IMR-90 (cell line): ENCODE data around the gene PPP1R2.

Experiments used
- BHLHE40 ChIP-seq: fragments of 150-350 bp; IDR thresholded peaks from 2 replicates; pipeline ENCODE4 v1.6.1; 2016; ENCODE audit warnings: mild to moderate bottlenecking, low read depth, low read length
- CEBPB ChIP-seq: IDR thresholded peaks from 2 replicates; pipeline ENCODE4 v1.6.1; 2012; ENCODE audit warnings: low read depth, low read length, improper control_type of control experiment
- MAFK ChIP-seq: IDR thresholded peaks from 2 replicates; pipeline ENCODE4 v1.6.1; 2012; ENCODE audit warnings: low read depth, low read length, improper control_type of control experiment
- MAZ ChIP-seq: IDR thresholded peaks from 2 replicates; pipeline ENCODE4 v1.6.1; 2012; ENCODE audit warnings: low read depth, mild to moderate bottlenecking, low read length, improper control_type of control experiment, moderate library complexity, borderline replicate concordance
- MXI1 ChIP-seq: IDR thresholded peaks from 2 replicates; pipeline ENCODE4 v1.6.1; 2012; ENCODE audit warnings: low read depth, mild to moderate bottlenecking, low read length, moderate library complexity, borderline replicate concordance
- NFE2L2 ChIP-seq: fragments of 150-350 bp; IDR thresholded peaks from 2 replicates; pipeline ENCODE4 v1.6.1; 2016; ENCODE audit warnings: low read depth, mild to moderate bottlenecking, low read length
- POLR2A ChIP-seq: IDR thresholded peaks from 2 replicates; pipeline ENCODE4 v1.6.1; 2012; ENCODE audit warnings: mild to moderate bottlenecking, low read depth, low read length
- RAD21 ChIP-seq: IDR thresholded peaks from 2 replicates; pipeline ENCODE4 v1.6.1; 2012; ENCODE audit warnings: low read length, improper control_type of control experiment
- RCOR1 ChIP-seq: IDR thresholded peaks from 2 replicates; pipeline ENCODE4 v1.6.1; 2012; ENCODE audit warnings: mild to moderate bottlenecking, low read length, improper control_type of control experiment; ENCODE audit not compliant: insufficient replicate concordance
- RFX5 ChIP-seq: IDR thresholded peaks from 2 replicates; pipeline ENCODE4 v1.8.0; 2012; ENCODE audit warnings: low read depth, mild to moderate bottlenecking, low read length, moderate library complexity
- SMC3 ChIP-seq: fragments of 150-350 bp; IDR thresholded peaks from 2 replicates; pipeline ENCODE4 v1.6.1; 2016; ENCODE audit warnings: low read depth, mild to moderate bottlenecking, antibody characterized with exemption, low read length, moderate library complexity
- TF ChIP-seq, protein P1 (sequence below): conservative IDR thresholded peaks from 2 replicates; pipeline ENCODE4 v1.5.1; 2012; ENCODE audit warnings: mild to moderate bottlenecking, low read depth, low read length, improper control_type of control experiment
- TF ChIP-seq, protein P2 (sequence below): fragments of 150-350 bp; IDR thresholded peaks from 2 replicates; pipeline ENCODE4 v1.6.1; 2017; ENCODE audit warnings: mild to moderate bottlenecking, antibody characterized with exemption, low read length, low read depth
- TF ChIP-seq, protein P3 (sequence below): fragments of 150-350 bp; IDR thresholded peaks from 2 replicates; pipeline ENCODE4 v1.6.1; 2016; ENCODE audit warnings: low read depth, mild to moderate bottlenecking, low read length, moderate library complexity, borderline replicate concordance

DNA sequence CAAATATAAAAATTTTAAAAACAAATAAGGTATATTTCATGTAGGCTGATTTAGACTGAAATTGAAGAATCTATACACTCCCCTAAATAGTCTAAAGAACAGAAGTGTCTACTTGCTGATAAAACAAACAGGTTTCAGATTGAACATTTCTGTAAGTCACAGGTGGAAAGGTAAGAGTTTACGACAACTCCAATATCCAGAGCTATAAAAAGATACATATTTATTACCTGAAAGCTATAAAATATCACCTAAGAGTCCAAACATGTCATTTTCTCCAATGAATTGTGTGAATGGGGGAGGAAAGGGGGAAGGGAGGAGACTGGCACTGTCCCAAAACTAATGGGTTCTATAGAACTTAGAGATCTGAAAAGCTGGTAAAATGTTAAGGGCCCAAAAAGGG, 26.1 kb downstream of the PPP1R2 start:
- TF ChIP-seq SMC3 (no peak), BHLHE40 (no peak), POLR2A (no peak), MAZ (no peak), CEBPB (no peak), RFX5 (no peak), RAD21 (no peak), NFE2L2 (no peak), RCOR1 (no peak), MXI1 (no peak), MAFK (no peak)
- TF ChIP-seq, protein P1, sequence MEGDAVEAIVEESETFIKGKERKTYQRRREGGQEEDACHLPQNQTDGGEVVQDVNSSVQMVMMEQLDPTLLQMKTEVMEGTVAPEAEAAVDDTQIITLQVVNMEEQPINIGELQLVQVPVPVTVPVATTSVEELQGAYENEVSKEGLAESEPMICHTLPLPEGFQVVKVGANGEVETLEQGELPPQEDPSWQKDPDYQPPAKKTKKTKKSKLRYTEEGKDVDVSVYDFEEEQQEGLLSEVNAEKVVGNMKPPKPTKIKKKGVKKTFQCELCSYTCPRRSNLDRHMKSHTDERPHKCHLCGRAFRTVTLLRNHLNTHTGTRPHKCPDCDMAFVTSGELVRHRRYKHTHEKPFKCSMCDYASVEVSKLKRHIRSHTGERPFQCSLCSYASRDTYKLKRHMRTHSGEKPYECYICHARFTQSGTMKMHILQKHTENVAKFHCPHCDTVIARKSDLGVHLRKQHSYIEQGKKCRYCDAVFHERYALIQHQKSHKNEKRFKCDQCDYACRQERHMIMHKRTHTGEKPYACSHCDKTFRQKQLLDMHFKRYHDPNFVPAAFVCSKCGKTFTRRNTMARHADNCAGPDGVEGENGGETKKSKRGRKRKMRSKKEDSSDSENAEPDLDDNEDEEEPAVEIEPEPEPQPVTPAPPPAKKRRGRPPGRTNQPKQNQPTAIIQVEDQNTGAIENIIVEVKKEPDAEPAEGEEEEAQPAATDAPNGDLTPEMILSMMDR: no peak
- TF ChIP-seq, protein P2, sequence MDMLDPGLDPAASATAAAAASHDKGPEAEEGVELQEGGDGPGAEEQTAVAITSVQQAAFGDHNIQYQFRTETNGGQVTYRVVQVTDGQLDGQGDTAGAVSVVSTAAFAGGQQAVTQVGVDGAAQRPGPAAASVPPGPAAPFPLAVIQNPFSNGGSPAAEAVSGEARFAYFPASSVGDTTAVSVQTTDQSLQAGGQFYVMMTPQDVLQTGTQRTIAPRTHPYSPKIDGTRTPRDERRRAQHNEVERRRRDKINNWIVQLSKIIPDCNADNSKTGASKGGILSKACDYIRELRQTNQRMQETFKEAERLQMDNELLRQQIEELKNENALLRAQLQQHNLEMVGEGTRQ: no peak
- TF ChIP-seq, protein P3, sequence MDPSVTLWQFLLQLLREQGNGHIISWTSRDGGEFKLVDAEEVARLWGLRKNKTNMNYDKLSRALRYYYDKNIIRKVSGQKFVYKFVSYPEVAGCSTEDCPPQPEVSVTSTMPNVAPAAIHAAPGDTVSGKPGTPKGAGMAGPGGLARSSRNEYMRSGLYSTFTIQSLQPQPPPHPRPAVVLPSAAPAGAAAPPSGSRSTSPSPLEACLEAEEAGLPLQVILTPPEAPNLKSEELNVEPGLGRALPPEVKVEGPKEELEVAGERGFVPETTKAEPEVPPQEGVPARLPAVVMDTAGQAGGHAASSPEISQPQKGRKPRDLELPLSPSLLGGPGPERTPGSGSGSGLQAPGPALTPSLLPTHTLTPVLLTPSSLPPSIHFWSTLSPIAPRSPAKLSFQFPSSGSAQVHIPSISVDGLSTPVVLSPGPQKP: no peak
